HL-60 (cell line): ENCODE measurements around the gene BIN1.

Experiments used
- GABPA ChIP-seq: IDR thresholded peaks from 2 replicates; pipeline ENCODE4 v1.6.1; 2012; ENCODE audit warnings: low read depth
- POLR2AphosphoS5 ChIP-seq: IDR thresholded peaks from 2 replicates; pipeline ENCODE4 v1.6.1; 2012; ENCODE audit warnings: low read depth
- SPI1 ChIP-seq: IDR thresholded peaks from 2 replicates; pipeline ENCODE4 v1.6.1; 2012; ENCODE audit warnings: low read depth, mild to moderate bottlenecking, borderline replicate concordance
- TF ChIP-seq, protein P1 (sequence below): IDR thresholded peaks from one replicate; pipeline ENCODE4 v1.5.1; 2011; ENCODE audit warnings: low read length, control low read depth, inconsistent platforms; ENCODE audit not compliant: insufficient read depth
- TF ChIP-seq, protein P2 (sequence below): IDR thresholded peaks from 2 replicates; pipeline ENCODE4 v1.6.1; 2012; ENCODE audit warnings: low read depth; ENCODE audit not compliant: insufficient replicate concordance

DNA sequence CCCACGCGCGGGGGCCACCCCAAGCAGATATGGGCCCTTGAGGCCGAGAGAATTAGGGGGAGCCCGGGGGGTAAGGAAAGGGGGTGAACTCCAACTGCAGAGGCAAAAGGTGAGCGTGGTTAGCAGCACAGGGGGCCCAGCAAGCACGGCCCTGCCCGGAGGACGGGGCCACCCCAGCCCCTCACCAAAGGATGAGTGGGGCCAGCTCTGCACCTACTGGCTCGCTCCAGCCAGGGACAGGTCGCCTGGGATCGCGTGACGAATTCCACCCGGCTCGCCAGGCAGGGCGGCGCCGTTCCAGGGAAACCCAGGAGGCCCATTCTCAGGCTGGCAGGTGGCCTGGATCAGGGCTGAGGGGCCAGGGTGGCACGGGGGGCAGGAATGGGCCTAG lies 38.6 kb downstream of the BIN1 start:
- TF ChIP-seq, protein P1, sequence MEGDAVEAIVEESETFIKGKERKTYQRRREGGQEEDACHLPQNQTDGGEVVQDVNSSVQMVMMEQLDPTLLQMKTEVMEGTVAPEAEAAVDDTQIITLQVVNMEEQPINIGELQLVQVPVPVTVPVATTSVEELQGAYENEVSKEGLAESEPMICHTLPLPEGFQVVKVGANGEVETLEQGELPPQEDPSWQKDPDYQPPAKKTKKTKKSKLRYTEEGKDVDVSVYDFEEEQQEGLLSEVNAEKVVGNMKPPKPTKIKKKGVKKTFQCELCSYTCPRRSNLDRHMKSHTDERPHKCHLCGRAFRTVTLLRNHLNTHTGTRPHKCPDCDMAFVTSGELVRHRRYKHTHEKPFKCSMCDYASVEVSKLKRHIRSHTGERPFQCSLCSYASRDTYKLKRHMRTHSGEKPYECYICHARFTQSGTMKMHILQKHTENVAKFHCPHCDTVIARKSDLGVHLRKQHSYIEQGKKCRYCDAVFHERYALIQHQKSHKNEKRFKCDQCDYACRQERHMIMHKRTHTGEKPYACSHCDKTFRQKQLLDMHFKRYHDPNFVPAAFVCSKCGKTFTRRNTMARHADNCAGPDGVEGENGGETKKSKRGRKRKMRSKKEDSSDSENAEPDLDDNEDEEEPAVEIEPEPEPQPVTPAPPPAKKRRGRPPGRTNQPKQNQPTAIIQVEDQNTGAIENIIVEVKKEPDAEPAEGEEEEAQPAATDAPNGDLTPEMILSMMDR = no peak
- TF ChIP-seq POLR2AphosphoS5 (no peak), SPI1 (no peak), GABPA (no peak)
- TF ChIP-seq, protein P2, sequence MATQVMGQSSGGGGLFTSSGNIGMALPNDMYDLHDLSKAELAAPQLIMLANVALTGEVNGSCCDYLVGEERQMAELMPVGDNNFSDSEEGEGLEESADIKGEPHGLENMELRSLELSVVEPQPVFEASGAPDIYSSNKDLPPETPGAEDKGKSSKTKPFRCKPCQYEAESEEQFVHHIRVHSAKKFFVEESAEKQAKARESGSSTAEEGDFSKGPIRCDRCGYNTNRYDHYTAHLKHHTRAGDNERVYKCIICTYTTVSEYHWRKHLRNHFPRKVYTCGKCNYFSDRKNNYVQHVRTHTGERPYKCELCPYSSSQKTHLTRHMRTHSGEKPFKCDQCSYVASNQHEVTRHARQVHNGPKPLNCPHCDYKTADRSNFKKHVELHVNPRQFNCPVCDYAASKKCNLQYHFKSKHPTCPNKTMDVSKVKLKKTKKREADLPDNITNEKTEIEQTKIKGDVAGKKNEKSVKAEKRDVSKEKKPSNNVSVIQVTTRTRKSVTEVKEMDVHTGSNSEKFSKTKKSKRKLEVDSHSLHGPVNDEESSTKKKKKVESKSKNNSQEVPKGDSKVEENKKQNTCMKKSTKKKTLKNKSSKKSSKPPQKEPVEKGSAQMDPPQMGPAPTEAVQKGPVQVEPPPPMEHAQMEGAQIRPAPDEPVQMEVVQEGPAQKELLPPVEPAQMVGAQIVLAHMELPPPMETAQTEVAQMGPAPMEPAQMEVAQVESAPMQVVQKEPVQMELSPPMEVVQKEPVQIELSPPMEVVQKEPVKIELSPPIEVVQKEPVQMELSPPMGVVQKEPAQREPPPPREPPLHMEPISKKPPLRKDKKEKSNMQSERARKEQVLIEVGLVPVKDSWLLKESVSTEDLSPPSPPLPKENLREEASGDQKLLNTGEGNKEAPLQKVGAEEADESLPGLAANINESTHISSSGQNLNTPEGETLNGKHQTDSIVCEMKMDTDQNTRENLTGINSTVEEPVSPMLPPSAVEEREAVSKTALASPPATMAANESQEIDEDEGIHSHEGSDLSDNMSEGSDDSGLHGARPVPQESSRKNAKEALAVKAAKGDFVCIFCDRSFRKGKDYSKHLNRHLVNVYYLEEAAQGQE = no peak
